T-helper 1 cell treated with Interleukin-12 subunit alpha and Interleukin-12 subunit beta and Interleukin-4 antibody, amounts not matched to agents 30 ng/mL and 1 ng/mL, for 36 hours (primary cell): Measurements from ENCODE around the gene PKN2. TPM values are rescaled to one million over a fixed set of nuclear protein-coding genes. Genes with fewer than 3 reads are reported as not detected.
"Not testable (repeated sequence)": the region's sequence is repeated elsewhere in the genome, so short reads cannot be mapped to it uniquely, and the experiment has no call there.

ENCODE experiments used
- intact Hi-C: fragments of 100-400 bp; cut with micrococcal nuclease; formaldehyde crosslinking; loops from one replicate; pipeline ENCODE4 v1.15.1; 2024
- total RNA-seq: library from RNA; stranded (reverse); gene quantifications from 2 replicates; pipeline ENCODE4 v1.2.3, GENCODE V29; 2022

Gene PKN2
- total RNA-seq, 1 donor from 2014 or later = 32.6 TPM

- intact Hi-C loops = no loop called here
Observed at GRCh38 chr1:88678405-88678804, 5.7 kb upstream of the PKN2 start.

- intact Hi-C loops = loop anchor here (5.0 to 10.0 kb wide), 4 partner anchors 73 to 1164 kb away; no protein-coding TSS in a partner anchor
Observed at GRCh38 chr1:88680471-88680870, 3.6 kb upstream of the PKN2 start.

DNA sequence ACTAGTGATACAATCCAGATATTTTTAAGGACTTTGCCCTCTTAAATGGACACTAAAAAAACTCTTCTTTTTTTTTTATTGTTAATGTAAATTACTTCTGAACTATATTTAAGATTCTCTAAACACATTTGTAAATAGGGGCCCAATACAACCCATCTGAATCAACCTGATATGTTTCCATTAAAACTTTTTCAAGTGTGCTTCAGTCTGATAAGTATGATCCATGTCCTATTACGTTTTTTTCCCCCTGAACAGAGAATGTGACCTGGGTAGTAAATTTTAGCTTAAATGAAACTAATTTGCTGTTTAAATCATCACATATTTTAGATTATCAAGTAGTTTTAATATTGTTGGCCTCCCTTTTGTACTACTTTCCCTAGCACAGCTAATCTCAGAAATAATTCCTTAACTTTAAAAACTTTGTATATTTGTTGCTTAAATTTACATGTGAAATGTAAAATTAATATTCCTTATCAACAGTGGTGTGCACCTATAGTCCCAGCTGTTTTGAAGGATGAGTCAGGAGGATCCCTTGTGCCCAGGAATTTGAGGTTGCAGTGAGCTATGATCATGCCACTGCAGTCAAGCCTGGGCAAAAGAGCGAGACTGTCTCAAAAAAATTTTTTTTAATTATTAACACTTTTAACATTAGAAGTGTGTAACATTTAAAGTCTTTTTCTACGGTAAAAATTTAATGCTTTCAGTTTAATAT, 3.0 kb upstream of the PKN2 start:
- intact Hi-C loops = loop anchor here (5.0 to 10.0 kb wide), 4 partner anchors 74 to 1164 kb away; no protein-coding TSS in a partner anchor

DNA sequence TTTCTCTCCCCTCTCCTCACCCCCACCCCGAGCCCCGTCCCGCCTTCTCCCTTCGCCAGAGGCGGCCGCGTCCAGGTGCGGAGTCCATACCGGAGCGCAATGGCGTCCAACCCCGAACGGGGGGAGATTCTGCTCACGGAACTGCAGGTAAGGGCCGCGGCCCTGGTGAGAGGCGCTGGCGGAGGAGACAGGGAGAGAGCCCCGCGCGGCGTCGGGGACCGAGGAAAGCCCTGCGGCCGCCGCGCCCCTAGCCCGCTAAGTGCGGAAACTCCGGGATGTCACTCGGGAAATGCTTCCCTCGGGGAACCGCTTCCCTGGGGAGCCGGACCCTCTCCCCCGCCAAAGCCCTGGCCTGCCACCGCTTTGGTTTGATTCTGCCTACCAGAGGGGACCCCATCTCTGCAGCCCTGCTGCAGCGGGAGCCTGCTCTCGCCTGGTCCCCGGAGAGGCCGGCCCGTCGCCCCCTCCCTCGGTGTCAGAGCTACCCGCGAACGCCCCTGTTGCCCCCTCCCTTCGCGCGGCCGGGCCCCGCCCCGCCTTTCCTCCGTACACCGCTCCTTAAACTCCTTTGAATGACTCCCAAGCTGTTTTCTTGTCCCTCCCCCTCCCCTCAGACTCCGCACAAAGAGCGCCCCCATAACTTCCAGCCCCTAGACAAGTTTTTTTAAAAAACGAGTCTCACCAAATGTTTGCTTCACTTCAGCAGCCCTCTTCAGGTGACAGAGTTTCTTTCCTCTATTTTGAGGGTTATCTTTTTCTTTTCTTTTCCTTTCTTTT, 597 bp downstream of the PKN2 start:
- intact Hi-C loops = loop anchor here (1.0 to 10.0 kb wide), 9 partner anchors 77 to 1980 kb away; partner anchors contain the start of genes GTF2B, HS2ST1, LMO4 and SELENOF

DNA sequence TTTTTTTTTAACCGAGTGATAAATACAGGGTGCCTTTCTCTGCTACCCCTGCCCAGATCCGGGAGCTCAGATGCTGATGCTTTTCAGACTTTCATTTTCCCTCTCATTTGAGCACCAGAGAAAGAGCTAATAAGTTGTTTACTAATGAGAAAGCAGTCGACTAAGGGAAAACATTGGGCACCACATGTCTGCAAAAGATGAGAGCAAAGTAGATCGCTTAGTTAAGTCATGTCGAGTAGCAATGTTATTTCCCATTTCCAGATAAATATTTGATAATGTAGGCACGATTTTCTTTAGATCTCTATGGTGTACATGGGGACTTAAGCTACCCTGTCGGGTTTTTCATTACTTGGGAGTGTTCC, 1.2 kb downstream of the PKN2 start:
- intact Hi-C loops = loop anchor here (1.0 to 10.0 kb wide), 4 partner anchors 192 to 1356 kb away; partner anchors contain the start of gene LMO4

GRCh38 chr1:88691540-88691939, 7.5 kb downstream of the PKN2 start:
- intact Hi-C loops = no loop called here

DNA sequence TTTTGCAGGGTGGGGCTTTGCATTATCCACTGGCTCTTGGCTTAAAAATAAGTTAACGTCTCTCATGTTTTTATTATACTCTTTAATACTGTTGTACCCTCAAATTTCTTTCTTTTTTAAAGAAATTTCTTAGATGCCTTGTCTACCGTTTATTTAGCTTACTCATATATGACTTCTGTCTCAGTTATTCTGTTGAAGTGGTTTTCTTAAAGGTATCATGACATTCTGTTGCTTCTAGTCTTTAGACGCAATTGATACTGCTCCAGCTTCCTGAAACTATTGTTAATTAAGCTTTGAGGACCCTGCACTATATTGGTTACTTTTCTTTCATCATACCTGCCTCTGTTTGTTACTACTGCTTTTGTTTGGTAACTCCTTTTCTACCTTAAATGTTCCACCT, 11.7 kb downstream of the PKN2 start:
- intact Hi-C loops = no loop called here

DNA sequence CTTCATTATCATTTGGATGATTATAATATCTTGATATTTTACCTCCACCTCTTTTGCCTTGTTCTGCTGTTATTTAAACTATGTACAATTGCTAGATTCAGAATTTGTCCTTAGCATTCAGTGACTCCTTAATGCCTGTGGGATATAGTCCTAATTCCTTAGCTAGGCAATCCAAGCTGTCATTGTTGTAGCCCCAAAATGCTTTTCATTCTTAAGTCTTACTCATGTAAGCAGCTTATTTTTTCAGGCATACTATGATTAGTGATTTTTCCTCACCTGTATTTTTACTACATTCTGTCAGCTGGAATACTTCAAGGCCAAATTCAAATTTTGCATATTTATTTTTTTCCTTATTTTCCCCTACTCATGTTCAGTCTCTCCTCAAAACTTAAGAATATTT, 13.4 kb downstream of the PKN2 start:
- intact Hi-C loops = no loop called here

GRCh38 chr1:88698140-88698539, 14.1 kb downstream of the PKN2 start:
- intact Hi-C loops = no loop called here

DNA sequence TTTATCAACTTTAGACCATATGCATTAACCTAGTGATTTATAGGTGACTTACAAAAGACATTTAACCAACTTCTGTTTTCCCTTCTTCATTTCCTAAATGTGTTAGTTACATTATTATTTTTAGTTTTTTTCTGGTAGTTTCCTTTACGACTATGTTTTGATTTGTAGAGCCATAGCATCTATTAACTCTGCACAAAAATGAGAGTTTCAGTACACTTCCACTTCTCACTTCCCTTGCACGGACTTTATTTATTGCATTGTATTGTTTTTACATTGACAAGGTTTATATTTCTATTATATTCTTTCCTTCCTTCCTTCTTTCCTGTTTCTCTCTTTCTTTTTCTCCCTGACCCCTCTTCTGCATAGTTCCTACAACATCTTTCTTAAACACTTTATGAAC, 14.7 kb downstream of the PKN2 start:
- intact Hi-C loops = no loop called here

DNA sequence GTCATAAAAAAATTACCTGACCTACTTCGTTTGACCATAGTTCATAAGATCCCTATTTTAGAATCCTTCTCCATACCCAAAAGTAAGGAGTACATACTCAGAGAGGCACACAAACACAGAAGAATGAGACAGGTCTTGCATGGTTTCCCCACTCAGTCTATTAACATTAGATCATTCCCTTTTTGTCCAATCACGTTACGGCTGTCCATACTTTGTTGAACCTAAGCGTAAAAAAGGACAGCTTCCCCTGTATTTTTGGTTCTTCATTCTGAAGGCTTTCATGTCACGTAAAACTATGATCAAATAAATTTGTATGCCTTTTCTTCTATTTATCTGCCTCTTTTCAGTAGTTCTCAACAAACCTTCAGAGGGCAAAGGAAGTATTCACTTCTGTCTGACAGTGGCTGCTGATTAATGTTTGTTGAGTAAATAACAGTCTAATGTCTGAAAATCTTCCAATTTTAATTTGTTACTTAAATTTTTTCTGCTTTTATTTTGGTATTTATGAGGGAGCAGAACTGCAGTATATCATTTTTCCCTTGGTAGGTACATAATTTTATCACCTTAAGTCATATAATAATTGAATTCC, 16.4 kb downstream of the PKN2 start:
- intact Hi-C loops = no loop called here

DNA sequence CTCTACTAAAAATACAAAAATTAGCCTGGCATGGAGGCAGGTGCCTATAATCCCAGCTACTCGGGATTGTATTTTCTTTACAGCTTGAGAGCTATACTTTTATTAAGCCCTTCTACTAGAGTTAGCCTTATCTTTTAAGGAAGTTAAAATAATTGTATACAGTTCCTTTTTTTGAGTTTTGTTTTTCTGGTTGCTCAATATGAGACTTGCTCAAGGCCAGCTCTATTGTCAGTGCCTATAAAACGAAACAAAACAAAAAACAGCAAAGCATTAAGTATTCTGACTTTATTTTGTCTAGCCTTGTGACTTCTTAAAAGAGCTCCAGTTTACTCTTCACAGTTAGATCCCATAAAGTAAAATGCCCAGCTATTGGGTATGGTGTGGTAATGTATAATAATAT, 17.2 kb downstream of the PKN2 start:
- intact Hi-C loops = no loop called here

DNA sequence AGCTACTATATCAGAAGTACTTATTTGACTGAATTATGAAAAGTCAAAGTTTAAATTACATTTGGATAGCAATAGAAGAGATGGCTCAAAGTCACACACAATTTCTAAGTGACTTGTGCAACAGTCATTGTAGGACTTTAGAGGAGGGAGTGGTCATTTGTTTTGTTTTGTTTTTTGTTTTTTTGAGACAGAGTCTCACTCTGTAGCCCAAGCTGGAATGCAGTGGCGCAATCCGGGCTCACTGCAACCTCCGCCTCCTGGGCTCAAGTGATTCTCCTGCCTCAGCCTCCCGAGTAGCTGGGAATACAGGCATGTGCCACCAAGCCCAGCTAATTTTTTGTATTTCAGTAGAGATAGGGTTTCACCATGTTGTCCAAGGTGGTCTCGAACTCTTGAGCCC, 17.7 kb downstream of the PKN2 start:
- intact Hi-C loops = not testable (repeated sequence)

GRCh38 chr1:88708011-88708410, 23.9 kb downstream of the PKN2 start:
- intact Hi-C loops = no loop called here

- intact Hi-C loops = not testable (repeated sequence)
Observed at GRCh38 chr1:88712907-88713306, 28.8 kb downstream of the PKN2 start.

DNA sequence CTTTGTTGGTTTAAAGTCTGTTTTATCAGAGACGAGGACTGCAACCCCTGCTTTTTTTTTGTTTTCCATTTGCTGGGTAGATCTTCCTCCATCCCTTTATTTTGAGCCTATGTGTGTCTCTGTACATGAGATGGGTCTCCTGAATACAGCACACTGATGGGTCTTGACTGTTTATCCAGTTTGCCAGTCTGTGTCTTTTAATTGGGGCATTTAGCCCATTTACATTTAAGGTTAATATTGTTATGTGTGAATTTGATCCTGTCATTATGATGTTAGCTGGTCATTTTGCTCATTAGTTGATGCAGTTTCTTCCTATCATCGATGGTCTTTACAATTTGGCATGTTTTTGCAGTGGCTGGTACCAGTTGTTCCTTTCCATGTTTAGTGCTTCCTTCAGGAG, 32.5 kb downstream of the PKN2 start:
- intact Hi-C loops = not testable (repeated sequence)

- intact Hi-C loops = no loop called here
Observed at GRCh38 chr1:88722492-88722891, 38.4 kb downstream of the PKN2 start.

- intact Hi-C loops = no loop called here
Observed at GRCh38 chr1:88726697-88727096, 42.6 kb downstream of the PKN2 start.

DNA sequence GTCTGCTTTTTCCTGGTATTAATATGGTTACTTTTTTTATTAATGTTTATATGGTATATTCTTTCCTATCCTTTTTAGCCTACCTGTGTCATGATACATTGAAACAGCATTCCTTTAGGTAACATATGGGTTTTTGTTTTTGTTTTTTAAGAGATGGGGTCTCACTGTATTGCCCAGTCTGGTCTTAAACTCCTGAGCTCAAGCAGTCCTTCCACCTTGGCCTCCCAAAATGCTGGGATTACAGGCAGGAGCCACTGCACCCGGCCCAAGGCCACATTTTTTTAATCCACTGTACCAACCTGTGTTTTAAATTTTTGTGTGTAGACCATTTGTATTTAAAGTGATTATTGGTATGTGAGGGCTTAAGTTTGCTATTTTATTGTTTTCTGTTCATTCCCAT, 43.1 kb downstream of the PKN2 start:
- intact Hi-C loops = no loop called here

- intact Hi-C loops = no loop called here
Observed at GRCh38 chr1:88729297-88729696, 45.2 kb downstream of the PKN2 start.

GRCh38 chr1:88730132-88730675, 46.1 kb downstream of the PKN2 start:
- intact Hi-C loops = no loop called here

GRCh38 chr1:88730995-88731394, 46.9 kb downstream of the PKN2 start:
- intact Hi-C loops = no loop called here
